HL-60 (cell line): ENCODE results near the gene TENM4.

Source experiments
- DNase-seq, 2 experiments: peaks; one replicate each; pipeline ENCODE4 v3.0.0-alpha.2; 2010 to 2020; ENCODE audit warnings: low read depth in 1 of 2, low spot score in 1 of 2
- H3K27ac ChIP-seq: fragments of 250-450 bp; sonication (Bioruptor Pico); replicated peaks from 2 replicates; pipeline ENCODE4 v1.5.1; 2020; ENCODE audit warnings: mild to moderate bottlenecking, moderate library complexity
- H3K27me3 ChIP-seq: fragments of 250-450 bp; sonication (Bioruptor Pico); 2 replicates; pipeline ENCODE4 v1.5.1; 2021; ENCODE audit warnings: mild to moderate bottlenecking, moderate library complexity; ENCODE audit not compliant: insufficient read depth, poor library complexity, severe bottlenecking
- H3K4me3 ChIP-seq: replicated peaks from 2 replicates; pipeline ENCODE4 v1.5.1; 2011; ENCODE audit warnings: mild to moderate bottlenecking, control low read depth, low read length; ENCODE audit not compliant: insufficient read depth
- GABPA ChIP-seq: IDR thresholded peaks from 2 replicates; pipeline ENCODE4 v1.6.1; 2012; ENCODE audit warnings: low read depth
- POLR2AphosphoS5 ChIP-seq: IDR thresholded peaks from 2 replicates; pipeline ENCODE4 v1.6.1; 2012; ENCODE audit warnings: low read depth
- SPI1 ChIP-seq: IDR thresholded peaks from 2 replicates; pipeline ENCODE4 v1.6.1; 2012; ENCODE audit warnings: low read depth, mild to moderate bottlenecking, borderline replicate concordance
- TF ChIP-seq, protein P1 (sequence below): IDR thresholded peaks from one replicate; pipeline ENCODE4 v1.5.1; 2011; ENCODE audit warnings: low read length, control low read depth, inconsistent platforms; ENCODE audit not compliant: insufficient read depth
- TF ChIP-seq, protein P2 (sequence below): IDR thresholded peaks from 2 replicates; pipeline ENCODE4 v1.6.1; 2012; ENCODE audit warnings: low read depth; ENCODE audit not compliant: insufficient replicate concordance

TENM4 gene

DNA sequence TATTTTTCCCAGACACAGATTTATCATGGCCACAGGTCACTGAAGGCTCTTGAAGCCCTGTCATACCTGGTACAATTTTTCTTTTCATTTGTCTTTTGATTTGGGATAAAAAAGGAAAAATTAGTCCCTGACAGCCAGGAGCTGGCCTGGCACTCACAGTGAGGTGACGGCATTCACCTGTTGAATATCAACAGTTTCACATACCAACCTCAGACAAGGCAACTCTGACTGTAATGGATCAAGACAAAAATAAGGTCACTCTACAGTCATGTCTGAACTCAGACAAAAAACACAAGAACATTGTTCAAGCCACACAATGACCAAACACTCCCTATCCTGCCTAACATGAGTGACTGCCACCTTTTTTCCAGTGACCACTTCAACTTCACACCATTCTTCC is 392.9 kb downstream of the TENM4 start:
- Histone ChIP-seq H3K27ac (no peak overlapping the region), H3K4me3 (no peak overlapping the region), H3K27me3 (peaks cover 4% of the 10 kb centered on the region)
- TF ChIP-seq POLR2AphosphoS5 (no peak), SPI1 (no peak), GABPA (no peak)
- TF ChIP-seq, protein P1, sequence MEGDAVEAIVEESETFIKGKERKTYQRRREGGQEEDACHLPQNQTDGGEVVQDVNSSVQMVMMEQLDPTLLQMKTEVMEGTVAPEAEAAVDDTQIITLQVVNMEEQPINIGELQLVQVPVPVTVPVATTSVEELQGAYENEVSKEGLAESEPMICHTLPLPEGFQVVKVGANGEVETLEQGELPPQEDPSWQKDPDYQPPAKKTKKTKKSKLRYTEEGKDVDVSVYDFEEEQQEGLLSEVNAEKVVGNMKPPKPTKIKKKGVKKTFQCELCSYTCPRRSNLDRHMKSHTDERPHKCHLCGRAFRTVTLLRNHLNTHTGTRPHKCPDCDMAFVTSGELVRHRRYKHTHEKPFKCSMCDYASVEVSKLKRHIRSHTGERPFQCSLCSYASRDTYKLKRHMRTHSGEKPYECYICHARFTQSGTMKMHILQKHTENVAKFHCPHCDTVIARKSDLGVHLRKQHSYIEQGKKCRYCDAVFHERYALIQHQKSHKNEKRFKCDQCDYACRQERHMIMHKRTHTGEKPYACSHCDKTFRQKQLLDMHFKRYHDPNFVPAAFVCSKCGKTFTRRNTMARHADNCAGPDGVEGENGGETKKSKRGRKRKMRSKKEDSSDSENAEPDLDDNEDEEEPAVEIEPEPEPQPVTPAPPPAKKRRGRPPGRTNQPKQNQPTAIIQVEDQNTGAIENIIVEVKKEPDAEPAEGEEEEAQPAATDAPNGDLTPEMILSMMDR = no peak
- TF ChIP-seq, protein P2, sequence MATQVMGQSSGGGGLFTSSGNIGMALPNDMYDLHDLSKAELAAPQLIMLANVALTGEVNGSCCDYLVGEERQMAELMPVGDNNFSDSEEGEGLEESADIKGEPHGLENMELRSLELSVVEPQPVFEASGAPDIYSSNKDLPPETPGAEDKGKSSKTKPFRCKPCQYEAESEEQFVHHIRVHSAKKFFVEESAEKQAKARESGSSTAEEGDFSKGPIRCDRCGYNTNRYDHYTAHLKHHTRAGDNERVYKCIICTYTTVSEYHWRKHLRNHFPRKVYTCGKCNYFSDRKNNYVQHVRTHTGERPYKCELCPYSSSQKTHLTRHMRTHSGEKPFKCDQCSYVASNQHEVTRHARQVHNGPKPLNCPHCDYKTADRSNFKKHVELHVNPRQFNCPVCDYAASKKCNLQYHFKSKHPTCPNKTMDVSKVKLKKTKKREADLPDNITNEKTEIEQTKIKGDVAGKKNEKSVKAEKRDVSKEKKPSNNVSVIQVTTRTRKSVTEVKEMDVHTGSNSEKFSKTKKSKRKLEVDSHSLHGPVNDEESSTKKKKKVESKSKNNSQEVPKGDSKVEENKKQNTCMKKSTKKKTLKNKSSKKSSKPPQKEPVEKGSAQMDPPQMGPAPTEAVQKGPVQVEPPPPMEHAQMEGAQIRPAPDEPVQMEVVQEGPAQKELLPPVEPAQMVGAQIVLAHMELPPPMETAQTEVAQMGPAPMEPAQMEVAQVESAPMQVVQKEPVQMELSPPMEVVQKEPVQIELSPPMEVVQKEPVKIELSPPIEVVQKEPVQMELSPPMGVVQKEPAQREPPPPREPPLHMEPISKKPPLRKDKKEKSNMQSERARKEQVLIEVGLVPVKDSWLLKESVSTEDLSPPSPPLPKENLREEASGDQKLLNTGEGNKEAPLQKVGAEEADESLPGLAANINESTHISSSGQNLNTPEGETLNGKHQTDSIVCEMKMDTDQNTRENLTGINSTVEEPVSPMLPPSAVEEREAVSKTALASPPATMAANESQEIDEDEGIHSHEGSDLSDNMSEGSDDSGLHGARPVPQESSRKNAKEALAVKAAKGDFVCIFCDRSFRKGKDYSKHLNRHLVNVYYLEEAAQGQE = no peak
- no peak for DNase-seq

DNA sequence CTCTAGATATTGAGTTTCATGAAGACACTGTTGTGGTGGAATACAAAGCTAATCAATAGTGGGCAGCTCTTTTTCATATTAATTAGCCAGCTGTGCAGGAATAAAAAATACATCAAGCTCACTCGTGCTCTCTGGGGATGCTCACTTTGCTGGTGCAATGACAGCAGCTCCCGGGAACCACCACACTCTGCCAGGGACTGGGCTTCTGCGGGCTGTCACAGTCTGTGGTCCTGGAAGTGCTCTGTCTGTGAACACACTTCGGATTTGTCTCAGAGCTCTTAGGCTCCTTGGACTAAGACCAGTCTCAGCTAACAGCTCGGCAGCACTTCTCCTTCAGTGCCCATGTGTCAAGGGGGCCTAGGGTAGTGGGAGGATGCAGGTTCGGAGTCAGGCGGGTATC is 393.5 kb downstream of the TENM4 start:
- no peak for DNase-seq
- no peak overlapping the region for H3K4me3 ChIP-seq
- TF ChIP-seq GABPA = no peak
- TF ChIP-seq SPI1 = no peak
- TF ChIP-seq, protein P2 = no peak
- peaks cover 4% of the 10 kb centered on the region for H3K27me3 ChIP-seq
- no peak overlapping the region for H3K27ac ChIP-seq

DNA sequence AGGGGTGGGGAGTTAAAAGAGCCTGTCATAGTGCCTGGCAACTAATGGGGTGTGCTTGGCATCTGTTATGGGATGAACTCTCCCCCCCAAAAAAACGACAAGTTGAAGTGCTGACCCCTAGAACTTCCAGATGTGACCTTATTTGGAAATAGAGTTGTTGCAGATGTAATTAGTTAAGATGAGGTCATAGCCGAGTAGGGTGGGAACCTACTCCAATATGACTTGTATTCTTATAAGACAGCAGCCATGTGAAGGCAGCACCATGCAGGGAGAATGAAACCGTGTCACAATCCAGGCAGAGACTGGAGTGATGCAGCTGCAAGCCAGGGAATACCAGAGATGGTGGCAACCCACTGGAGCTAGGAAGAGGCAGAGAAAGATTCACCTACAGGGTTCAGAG is 394.5 kb downstream of the TENM4 start:
- H3K27ac ChIP-seq = no peak overlapping the region
- H3K27me3 ChIP-seq = peaks cover 4% of the 10 kb centered on the region
- no peak for DNase-seq
- TF ChIP-seq GABPA (no peak), POLR2AphosphoS5 (no peak), SPI1 (no peak)
- TF ChIP-seq, protein P1 = no peak
- TF ChIP-seq, protein P2 = no peak
- no peak overlapping the region for H3K4me3 ChIP-seq
